HG03097 (cell line): Measurements from ENCODE around the gene SBF2.
"Not testable (repeated sequence)": the region's sequence is repeated elsewhere in the genome, so short reads cannot be mapped to it uniquely, and the experiment has no call there.

Experiments
- ATAC-seq: cut with Tn5 transposase; IDR thresholded peaks from one replicate; pipeline ENCODE4 v1.9.1; 2021; ENCODE audit not compliant: unreplicated experiment, low FRiP score

Gene SBF2

GRCh38 chr11:10272132-10272531, 21.9 kb downstream of the SBF2 start:
- ATAC-seq = no peak

GRCh38 chr11:10268746-10269488, 25.1 kb downstream of the SBF2 start:
- no peak for ATAC-seq

- no peak for ATAC-seq
Measured at GRCh38 chr11:10267821-10268220, 26.2 kb downstream of the SBF2 start.

- ATAC-seq = no peak
Measured at GRCh38 chr11:10265936-10266335, 28.1 kb downstream of the SBF2 start.

- not testable (repeated sequence) for ATAC-seq
Measured at GRCh38 chr11:10264716-10265115, 29.3 kb downstream of the SBF2 start.

GRCh38 chr11:10263929-10264328, 30.1 kb downstream of the SBF2 start:
- ATAC-seq = no peak

GRCh38 chr11:10261821-10262220, 32.2 kb downstream of the SBF2 start:
- no peak for ATAC-seq

- ATAC-seq = no peak
Measured at GRCh38 chr11:10257478-10257877, 36.5 kb downstream of the SBF2 start.

- no peak for ATAC-seq
Measured at GRCh38 chr11:10255388-10256125, 38.5 kb downstream of the SBF2 start.

GRCh38 chr11:10249448-10250131, 44.4 kb downstream of the SBF2 start:
- ATAC-seq = not testable (repeated sequence)

GRCh38 chr11:10247011-10247410, 47.0 kb downstream of the SBF2 start:
- no peak for ATAC-seq

GRCh38 chr11:10243896-10244575, 50.0 kb downstream of the SBF2 start:
- ATAC-seq = no peak

GRCh38 chr11:10236840-10237239, 57.2 kb downstream of the SBF2 start:
- no peak for ATAC-seq

GRCh38 chr11:10233581-10233980, 60.4 kb downstream of the SBF2 start:
- no peak for ATAC-seq

- ATAC-seq = no peak
Measured at GRCh38 chr11:10232756-10233155, 61.3 kb downstream of the SBF2 start.

GRCh38 chr11:10231803-10232202, 62.2 kb downstream of the SBF2 start:
- not testable (repeated sequence) for ATAC-seq

- no peak for ATAC-seq
Measured at GRCh38 chr11:10225553-10225952, 68.5 kb downstream of the SBF2 start.

GRCh38 chr11:10222399-10222798, 71.6 kb downstream of the SBF2 start:
- no peak for ATAC-seq

- no peak for ATAC-seq
Measured at GRCh38 chr11:10221342-10221741, 72.7 kb downstream of the SBF2 start.

- ATAC-seq = no peak
Measured at GRCh38 chr11:10211470-10211869, 82.5 kb downstream of the SBF2 start.

- ATAC-seq = no peak
Measured at GRCh38 chr11:10209326-10209725, 84.7 kb downstream of the SBF2 start.
